Ammon's horn (tissue), 1 donor: ENCODE results near the gene EVA1C.

Source experiments
- DNase-seq: peaks from one replicate; pipeline ENCODE4 v3.0.0-alpha.2; 2016; ENCODE audit warnings: low spot score

Gene EVA1C

GRCh38 chr21:32562426-32562825 lies 149.9 kb downstream of the EVA1C start:
- peak; percentile 59 for DNase-seq

- DNase-seq: no peak
Measured at GRCh38 chr21:32562915-32563314, 150.4 kb downstream of the EVA1C start.
